Astrocyte (in vitro differentiated cells and primary cell): ENCODE data around the gene ADRA2A.

Source experiments
- CTCF ChIP-seq: IDR thresholded peaks from 2 replicates; pipeline ENCODE4 v1.5.1; 2011; ENCODE audit warnings: low read depth, mild to moderate bottlenecking, inconsistent platforms, low read length, moderate library complexity; ENCODE audit not compliant: insufficient read depth
- EZH2 ChIP-seq: IDR thresholded peaks from 2 replicates; pipeline ENCODE4 v1.6.1; 2012; ENCODE audit warnings: mild to moderate bottlenecking, low read length, inconsistent platforms; ENCODE audit not compliant: insufficient read depth

- TF ChIP-seq CTCF (no peak), EZH2 (no peak)
Measured at GRCh38 chr10:111106081-111106480, 29.3 kb downstream of the ADRA2A start.
